Measurements from ENCODE around the gene RWDD3. TPM values are rescaled to one million over a fixed set of nuclear protein-coding genes. Genes with fewer than 3 reads are reported as not detected.

The RWDD3 gene
- polyA plus RNA-seq, 1 experiment, result 24.6 TPM

GRCh38 chr1:95196017-95196416 is 38.0 kb upstream of the RWDD3 start:
- no peak for DNase-seq (ENCODE audit: low read depth, low spot score)
- Histone ChIP-seq H3K9me3 (ENCODE audit: control insufficient read depth, insufficient read depth, low read length) (no peaks in the 10 kb centered on the region), H3K27ac (ENCODE audit: low read depth, low read length) (no peak overlapping the region), H3K27me3 (ENCODE audit: control insufficient read depth, insufficient read depth, low read length) (no peaks in the 10 kb centered on the region), H3K4me3 (ENCODE audit: low read depth, low read length) (no peak overlapping the region)
- TF ChIP-seq, protein P1, sequence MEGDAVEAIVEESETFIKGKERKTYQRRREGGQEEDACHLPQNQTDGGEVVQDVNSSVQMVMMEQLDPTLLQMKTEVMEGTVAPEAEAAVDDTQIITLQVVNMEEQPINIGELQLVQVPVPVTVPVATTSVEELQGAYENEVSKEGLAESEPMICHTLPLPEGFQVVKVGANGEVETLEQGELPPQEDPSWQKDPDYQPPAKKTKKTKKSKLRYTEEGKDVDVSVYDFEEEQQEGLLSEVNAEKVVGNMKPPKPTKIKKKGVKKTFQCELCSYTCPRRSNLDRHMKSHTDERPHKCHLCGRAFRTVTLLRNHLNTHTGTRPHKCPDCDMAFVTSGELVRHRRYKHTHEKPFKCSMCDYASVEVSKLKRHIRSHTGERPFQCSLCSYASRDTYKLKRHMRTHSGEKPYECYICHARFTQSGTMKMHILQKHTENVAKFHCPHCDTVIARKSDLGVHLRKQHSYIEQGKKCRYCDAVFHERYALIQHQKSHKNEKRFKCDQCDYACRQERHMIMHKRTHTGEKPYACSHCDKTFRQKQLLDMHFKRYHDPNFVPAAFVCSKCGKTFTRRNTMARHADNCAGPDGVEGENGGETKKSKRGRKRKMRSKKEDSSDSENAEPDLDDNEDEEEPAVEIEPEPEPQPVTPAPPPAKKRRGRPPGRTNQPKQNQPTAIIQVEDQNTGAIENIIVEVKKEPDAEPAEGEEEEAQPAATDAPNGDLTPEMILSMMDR (IDR thresholded peaks at IDR 0.05; ENCODE audit: low read depth, low read length), result no peak
- ChIA-PET POLR2A (no interaction called here), CTCF (interaction anchor here (1.0 kb wide), 1 partner anchor 38 kb away, joined by 7 read pairs; the partner anchor contains the start of gene RWDD3)

GRCh38 chr1:95197616-95198252 is 36.3 kb upstream of the RWDD3 start:
- Histone ChIP-seq H3K9me3 (ENCODE audit: control insufficient read depth, insufficient read depth, low read length) (no peaks in the 10 kb centered on the region), H3K27ac (ENCODE audit: low read depth, low read length) (no peak overlapping the region), H3K4me3 (ENCODE audit: low read depth, low read length) (no peak overlapping the region), H3K27me3 (ENCODE audit: control insufficient read depth, insufficient read depth, low read length) (no peaks in the 10 kb centered on the region)
- ChIA-PET POLR2A (no interaction called here), CTCF (no interaction called here)
- no peak for DNase-seq (ENCODE audit: low read depth, low spot score)
- TF ChIP-seq, protein P1 (IDR thresholded peaks at IDR 0.05; ENCODE audit: low read depth, low read length), result no peak

GRCh38 chr1:95201905-95202304 is 32.1 kb upstream of the RWDD3 start:
- DNase-seq (ENCODE audit: low read depth, low spot score), result no peak

DNA sequence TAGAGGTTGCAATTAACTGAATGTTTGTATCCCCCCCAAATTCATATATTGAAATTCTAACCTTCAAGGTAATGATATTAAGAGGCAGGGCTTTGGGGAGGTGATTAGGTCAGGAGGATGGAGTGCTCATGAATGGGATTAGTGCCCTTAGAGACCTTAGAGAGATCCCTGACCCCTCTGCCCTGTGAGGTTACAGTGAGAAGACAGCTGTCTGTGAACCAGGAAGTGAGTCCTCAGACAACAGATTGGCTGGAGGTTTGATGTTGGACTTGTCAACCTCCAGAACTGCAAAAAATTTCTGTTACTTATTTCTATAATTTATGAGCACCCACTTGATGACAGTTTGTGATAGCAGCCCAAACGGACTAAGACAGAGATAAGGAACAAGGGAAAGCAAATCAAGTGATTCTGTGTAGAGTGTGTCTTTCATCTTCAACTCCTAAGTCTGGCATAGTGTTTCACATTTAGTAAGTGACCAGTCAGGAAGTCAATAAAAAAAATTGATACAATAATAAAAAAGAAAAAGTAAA is 30.0 kb upstream of the RWDD3 start:
- POLR2A ChIA-PET, result no interaction called here
- no peak for DNase-seq (ENCODE audit: low read depth, low spot score)

More at GRCh38 chr1:95201905-95202304, 32.1 kb upstream of the RWDD3 start:
- ChIA-PET POLR2A (no interaction called here), CTCF (no interaction called here)
- TF ChIP-seq, protein P1 (IDR thresholded peaks at IDR 0.05; ENCODE audit: low read depth, low read length), result no peak
- Histone ChIP-seq H3K27ac (ENCODE audit: low read depth, low read length) (no peak overlapping the region), H3K4me3 (ENCODE audit: low read depth, low read length) (no peak overlapping the region), H3K27me3 (ENCODE audit: control insufficient read depth, insufficient read depth, low read length) (no peaks in the 10 kb centered on the region), H3K9me3 (ENCODE audit: control insufficient read depth, insufficient read depth, low read length) (no peaks in the 10 kb centered on the region)

GRCh38 chr1:95206514-95206913 is 27.5 kb upstream of the RWDD3 start:
- TF ChIP-seq, protein P1 (IDR thresholded peaks at IDR 0.05; ENCODE audit: low read depth, low read length), result no peak
- CTCF ChIA-PET, result interaction anchor here (0.6 to 1.0 kb wide), 3 partner anchors 13 to 158 kb away, joined by 3 read pairs; no protein-coding TSS in a partner anchor
- Histone ChIP-seq H3K27me3 (ENCODE audit: control insufficient read depth, insufficient read depth, low read length) (no peaks in the 10 kb centered on the region), H3K27ac (ENCODE audit: low read depth, low read length) (no peak overlapping the region), H3K9me3 (ENCODE audit: control insufficient read depth, insufficient read depth, low read length) (no peaks in the 10 kb centered on the region), H3K4me3 (ENCODE audit: low read depth, low read length) (no peak overlapping the region)
- DNase-seq (ENCODE audit: low read depth, low spot score), result no peak
- POLR2A ChIA-PET, result no interaction called here

More for the DNA sequence above, 30.0 kb upstream of the RWDD3 start:
- Histone ChIP-seq H3K27me3 (ENCODE audit: control insufficient read depth, insufficient read depth, low read length) (no peaks in the 10 kb centered on the region), H3K9me3 (ENCODE audit: control insufficient read depth, insufficient read depth, low read length) (no peaks in the 10 kb centered on the region), H3K27ac (ENCODE audit: low read depth, low read length) (no peak overlapping the region), H3K4me3 (ENCODE audit: low read depth, low read length) (no peak overlapping the region)
- CTCF ChIA-PET, result no interaction called here
- TF ChIP-seq, protein P1 (IDR thresholded peaks at IDR 0.05; ENCODE audit: low read depth, low read length), result no peak
